Heart left ventricle (tissue), 16 donors: ENCODE results near the gene MS4A15. TPM values are rescaled to one million over a fixed set of nuclear protein-coding genes. Genes with fewer than 3 reads are reported as not detected.

Source experiments
- ATAC-seq, 4 donors: fragments of 200-7000 bp; cut with Tn5 transposase; one replicate each; pipeline ENCODE4 v1.9.1; 2020 to 2022; ENCODE audit warnings: moderate library complexity in 4 of 4, mild to moderate bottlenecking in 3 of 4, moderate number of reproducible peaks in 1 of 4
- DNase-seq, 5 donors: peaks; one replicate each; pipeline ENCODE4 v3.0.0-alpha.2; 2020
- H3K27ac ChIP-seq, 12 donors: fragments of 200-600 bp; sonication (generic) in 4 of 12; one replicate each; pipeline versions ENCODE4 v1.5.0 to v1.8.0; 2016 to 2022; ENCODE audit warnings: mild to moderate bottlenecking in 2 of 12
- H3K27me3 ChIP-seq, 9 donors: fragments of 200-600 bp; sonication (generic) in 2 of 9; one replicate each; pipeline versions ENCODE4 v1.5.1 to v1.8.0; 2016 to 2022; ENCODE audit warnings: mild to moderate bottlenecking in 3 of 9
- H3K36me3 ChIP-seq, 9 donors: fragments of 200-600 bp; sonication (generic) in 2 of 9; one replicate each; pipeline versions ENCODE4 v1.5.0 to v1.8.0; 2018 to 2022; ENCODE audit warnings: mild to moderate bottlenecking in 2 of 9
- H3K4me1 ChIP-seq, 12 donors: fragments of 200-600 bp; sonication (generic) in 4 of 12; one replicate each; pipeline versions ENCODE4 v1.5.0 to v1.8.0; 2016 to 2022; ENCODE audit warnings: mild to moderate bottlenecking in 3 of 12
- H3K4me3 ChIP-seq, 12 donors: fragments of 200-600 bp; sonication (generic) in 4 of 12; one replicate each; pipeline versions ENCODE4 v1.5.0 to v1.8.0; 2017 to 2022; ENCODE audit warnings: mild to moderate bottlenecking in 9 of 12, moderate library complexity in 4 of 12
- H3K9me3 ChIP-seq, 12 donors: fragments of 200-600 bp; sonication (generic) in 4 of 12; one replicate each; pipeline versions ENCODE4 v1.5.0 to v1.8.0; 2016 to 2022; ENCODE audit warnings: mild to moderate bottlenecking in 1 of 12
- POLR2A ChIP-seq, 2 donors: fragments of 450-650 bp; IDR thresholded peaks; one replicate each; pipeline ENCODE4 v1.6.1; 2017; ENCODE audit warnings: antibody characterized with exemption in 2 of 2, mild to moderate bottlenecking in 2 of 2, moderate library complexity in 2 of 2
- WGBS, 4 donors: extraction: QIAGEN DNeasy Blood & Tissue Kit in 2 of 4; methylation state at CpG; one replicate each; pipeline versions ENCODE4 v1.1.5 to v1.1.7; 2013 to 2018; 5-methylcytosine and 5-hydroxymethylcytosine counted together
- intact Hi-C, 10 donors: fragments of 100-400 bp; cut with DNase I; formaldehyde crosslinking; loops; one replicate each; pipeline versions ENCODE4 v1.11.1 to v1.14.2; 2022
- polyA plus RNA-seq, 2 donors: library from polyadenylated mRNA; stranded (reverse); fragments of 200-250 nt; gene quantifications; one replicate each; pipeline ENCODE4 v1.2.3, GENCODE V29; 2013
- total RNA-seq, 9 donors: library from RNA; depleted of rRNA in 2 of 9; stranded (reverse); fragments of >200 nt in 2 of 9; fragmentation: NEBNext Ultra II Directional in 3 of 9; extraction: Animal tissue kit (Norgen Biotek cat#: 25700) in 3 of 9; gene quantifications; one replicate each; pipeline versions ENCODE4 v1.1.0 to v1.2.4, GENCODE V29; 2016 to 2023
- TF ChIP-seq, protein P1 (sequence below), 12 donors: fragments of 200-600 bp; sonication (generic) in 4 of 12; IDR thresholded peaks; one replicate each; pipeline versions ENCODE4 v1.5.0 to v1.8.0; 2018 to 2022; ENCODE audit warnings: antibody characterized with exemption in 12 of 12, mild to moderate bottlenecking in 5 of 12
- donor health status: ischemic (EF 13 %, LVEDD 7.1; RV severe dilation, severe dysfunction).
- donor health status: healthy with polysubstance abuse.
- donor health status: DM: no; HTN: yes; CAD: no.
- donor health status: DM: no; HTN: no; CAD: no.
- donor health status: ischemic (EF 25% LVEDD 6.9; RV normal size, moderate dysfunction).
- donor health status: ischemic (EF 25% LVEDD 5.7; RV mildly dilated, moderate dysfunction).
- donor health status: healthy.
- donor health status: DM: yes; HTN: yes; CAD: no.
- donor health status: ischemic (EF 35%, LVEDD 5.7; RV mildly dilated, moderate dysfunction).
- donor health status: nonischemic (EF 11% LVEDD 7.7; RV severe dilation, severe dysfunction).
- donor health status: DM: yes; HTN: yes; CAD: no.
- donor health status: PGD.
- donor health status: ischemic (EF 29% LVEDD 5.4; RV normal size, mild dysfunction).
- donor health status: nonischemic (EF 23%, LVEDD 6.1; RV moderate dilation, normal function).

Gene MS4A15
- total and polyA plus RNA-seq, 11 donors, result not detected

DNA sequence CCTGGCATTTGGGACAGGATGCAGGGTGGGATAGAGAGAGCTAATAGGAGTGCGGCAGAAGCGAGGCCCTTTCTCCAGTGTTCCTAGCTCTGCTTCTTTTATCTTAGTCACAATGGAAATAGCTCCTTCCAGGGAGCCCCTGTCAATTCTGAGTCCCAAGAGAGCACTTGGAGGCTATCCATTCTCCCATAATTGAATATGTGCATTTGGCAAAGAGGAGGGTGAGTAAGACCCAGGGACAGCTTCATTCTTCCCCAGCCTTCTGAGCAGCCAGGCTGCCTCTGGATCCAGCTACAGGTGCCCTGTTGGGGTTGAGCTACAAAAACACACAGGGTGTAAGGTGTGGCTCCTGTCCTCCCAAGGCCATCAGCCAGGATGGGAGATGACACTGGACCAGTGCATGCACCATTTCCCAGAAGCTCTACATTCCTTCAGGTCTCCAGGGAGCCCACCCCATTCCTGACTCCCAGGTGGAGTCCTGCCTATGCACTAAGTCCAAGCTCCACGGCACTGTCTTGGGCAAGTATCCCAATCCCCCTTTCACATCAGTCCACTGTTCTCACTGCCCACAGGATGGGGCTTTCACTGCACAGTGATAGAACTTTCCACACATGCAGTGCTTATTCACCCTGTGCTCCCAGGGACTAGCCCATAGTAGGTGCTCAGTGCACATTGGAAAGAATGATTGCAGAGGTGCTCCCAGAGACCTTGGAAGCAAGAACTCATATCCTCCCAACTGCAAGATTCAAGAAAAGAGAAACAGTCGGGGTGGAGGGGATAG lies 34.7 kb downstream of the MS4A15 start:
- WGBS, 4 donors, result 83 to 87% (median 84%) methylated on average over 4 of the region's 4 CpGs
- peaks cover 0 to 21% (median 9%) of the 10 kb centered on the region in 12 donors for H3K4me1 ChIP-seq
- H3K9me3 ChIP-seq, result no peaks in the 10 kb centered on the region
- no peaks in the 10 kb centered on the region for H3K27me3 ChIP-seq
- no peak overlapping the region for H3K27ac ChIP-seq
- intact Hi-C loops, result no loop called here
- no peak for TF ChIP-seq POLR2A (IDR thresholded peaks at IDR 0.05)
- TF ChIP-seq, protein P1, sequence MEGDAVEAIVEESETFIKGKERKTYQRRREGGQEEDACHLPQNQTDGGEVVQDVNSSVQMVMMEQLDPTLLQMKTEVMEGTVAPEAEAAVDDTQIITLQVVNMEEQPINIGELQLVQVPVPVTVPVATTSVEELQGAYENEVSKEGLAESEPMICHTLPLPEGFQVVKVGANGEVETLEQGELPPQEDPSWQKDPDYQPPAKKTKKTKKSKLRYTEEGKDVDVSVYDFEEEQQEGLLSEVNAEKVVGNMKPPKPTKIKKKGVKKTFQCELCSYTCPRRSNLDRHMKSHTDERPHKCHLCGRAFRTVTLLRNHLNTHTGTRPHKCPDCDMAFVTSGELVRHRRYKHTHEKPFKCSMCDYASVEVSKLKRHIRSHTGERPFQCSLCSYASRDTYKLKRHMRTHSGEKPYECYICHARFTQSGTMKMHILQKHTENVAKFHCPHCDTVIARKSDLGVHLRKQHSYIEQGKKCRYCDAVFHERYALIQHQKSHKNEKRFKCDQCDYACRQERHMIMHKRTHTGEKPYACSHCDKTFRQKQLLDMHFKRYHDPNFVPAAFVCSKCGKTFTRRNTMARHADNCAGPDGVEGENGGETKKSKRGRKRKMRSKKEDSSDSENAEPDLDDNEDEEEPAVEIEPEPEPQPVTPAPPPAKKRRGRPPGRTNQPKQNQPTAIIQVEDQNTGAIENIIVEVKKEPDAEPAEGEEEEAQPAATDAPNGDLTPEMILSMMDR (IDR thresholded peaks at IDR 0.05), result no peak
- no peak for DNase-seq
- no peak for ATAC-seq
- H3K36me3 ChIP-seq, result no peaks in the 10 kb centered on the region
- H3K4me3 ChIP-seq, result no peak overlapping the region

- WGBS, 4 donors, result 78 to 88% (median 83%) methylated on average over 3 of the region's 3 CpGs
These were observed 35.9 kb downstream of the MS4A15 start for GRCh38 chr11:60792521-60792920.

DNA sequence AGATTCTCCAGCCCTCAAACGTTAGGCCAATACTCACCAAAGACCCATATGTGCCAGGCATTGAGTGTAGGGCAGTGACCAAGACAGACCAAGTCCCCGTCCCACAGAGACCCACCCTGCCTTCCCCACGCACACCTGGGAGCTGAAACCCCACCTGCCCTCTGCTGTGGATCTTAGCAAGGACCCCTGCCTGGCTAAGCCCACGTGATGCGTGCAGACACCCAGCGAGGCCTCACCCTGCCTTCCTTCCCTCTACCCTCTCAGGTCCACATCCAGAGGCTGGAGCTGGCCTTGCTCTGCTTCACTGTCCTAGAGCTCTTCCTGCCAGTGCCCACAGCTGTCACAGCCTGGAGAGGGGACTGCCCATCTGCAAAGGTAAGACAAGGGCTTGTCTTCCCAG lies 38.6 kb downstream of the MS4A15 start:
- Histone ChIP-seq H3K4me3 (no peak overlapping the region), H3K9me3 (no peaks in the 10 kb centered on the region), H3K36me3 (no peaks in the 10 kb centered on the region), H3K27ac (no peak overlapping the region), H3K27me3 (peaks cover 0 to 8% (median 0%) of the 10 kb centered on the region in 9 donors), H3K4me1 (no peaks in the 10 kb centered on the region)
- ATAC-seq (no peak), DNase-seq (no peak)
- no peak for TF ChIP-seq POLR2A (IDR thresholded peaks at IDR 0.05)
- WGBS, 4 donors, result 67 to 82% (median 72%) methylated on average over 6 of the region's 6 CpGs
- intact Hi-C loops, result no loop called here

More at GRCh38 chr11:60792521-60792920, 35.9 kb downstream of the MS4A15 start:
- intact Hi-C loops, result no loop called here
- peaks cover 0 to 9% (median under 1%) of the 10 kb centered on the region in 12 donors for H3K4me1 ChIP-seq
- no peak overlapping the region for H3K4me3 ChIP-seq
- no peak overlapping the region for H3K27ac ChIP-seq
- TF ChIP-seq, protein P1 (IDR thresholded peaks at IDR 0.05), result no peak
- TF ChIP-seq POLR2A (IDR thresholded peaks at IDR 0.05), result no peak
- no peaks in the 10 kb centered on the region for H3K9me3 ChIP-seq
- H3K27me3 ChIP-seq, result peaks cover 0 to 1% (median 0%) of the 10 kb centered on the region in 9 donors
- H3K36me3 ChIP-seq, result no peaks in the 10 kb centered on the region
- ATAC-seq, result no peak
- no peak for DNase-seq

DNA sequence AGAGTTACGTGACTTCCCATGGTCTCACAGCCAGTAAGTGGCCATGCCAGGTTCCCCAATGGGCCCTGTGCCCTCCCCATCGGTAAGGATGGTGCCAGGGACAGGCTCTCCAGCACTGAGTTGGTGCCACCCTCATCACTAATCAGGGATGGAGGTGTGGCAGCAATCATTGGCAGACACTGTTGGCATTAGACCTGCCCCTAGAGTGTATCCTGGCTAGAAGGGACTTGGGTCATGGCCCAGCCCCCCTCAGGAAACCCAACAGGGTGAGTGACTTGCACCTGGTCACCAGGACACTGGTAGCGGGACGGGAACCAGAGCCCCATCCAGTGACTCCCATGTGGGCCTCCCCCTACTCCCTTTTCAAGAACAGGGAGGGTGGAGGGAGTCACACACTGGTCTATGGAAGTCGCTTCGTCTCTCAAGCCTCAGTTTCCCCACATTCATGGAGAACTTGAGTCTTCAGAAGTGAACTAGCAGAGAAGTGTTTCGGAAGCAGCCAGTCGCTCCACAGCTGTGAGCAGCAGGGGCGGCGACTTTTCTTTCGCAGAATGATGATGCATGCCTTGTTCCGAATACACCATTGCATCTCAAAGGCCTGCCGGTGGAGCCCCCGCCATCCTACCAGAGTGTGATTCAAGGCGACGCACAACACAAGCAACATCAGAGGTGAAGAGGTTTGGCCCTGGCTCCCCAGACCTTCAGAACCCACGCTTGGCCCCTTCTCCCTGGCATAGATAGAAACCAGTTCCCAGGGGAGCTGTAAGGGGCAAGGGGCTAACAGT lies 41.4 kb downstream of the MS4A15 start:
- DNase-seq, result no peak
- intact Hi-C loops, result no loop called here

More for the DNA sequence above, 41.4 kb downstream of the MS4A15 start:
- Histone ChIP-seq H3K9me3 (no peaks in the 10 kb centered on the region), H3K27me3 (peaks cover 0 to 8% (median 0%) of the 10 kb centered on the region in 9 donors), H3K4me1 (no peaks in the 10 kb centered on the region), H3K36me3 (no peaks in the 10 kb centered on the region), H3K4me3 (no peak overlapping the region), H3K27ac (no peak overlapping the region)
- no peak for TF ChIP-seq POLR2A (IDR thresholded peaks at IDR 0.05)
- TF ChIP-seq, protein P1 (IDR thresholded peaks at IDR 0.05), result no peak
- ATAC-seq, result no peak
- 87% methylated on average over 11 to 17 of the region's 17 CpGs for WGBS, 4 donors
